Measurements from ENCODE around the gene CSNK2A1. TPM values are rescaled to one million over a fixed set of nuclear protein-coding genes. Genes with fewer than 3 reads are reported as not detected.

CSNK2A1 gene
- 150 to 175 TPM (median 165 TPM) in 5 replicates for total RNA-seq (2022; extraction: Qiagen RNA extraction; ENCODE audit: low read depth)

DNA sequence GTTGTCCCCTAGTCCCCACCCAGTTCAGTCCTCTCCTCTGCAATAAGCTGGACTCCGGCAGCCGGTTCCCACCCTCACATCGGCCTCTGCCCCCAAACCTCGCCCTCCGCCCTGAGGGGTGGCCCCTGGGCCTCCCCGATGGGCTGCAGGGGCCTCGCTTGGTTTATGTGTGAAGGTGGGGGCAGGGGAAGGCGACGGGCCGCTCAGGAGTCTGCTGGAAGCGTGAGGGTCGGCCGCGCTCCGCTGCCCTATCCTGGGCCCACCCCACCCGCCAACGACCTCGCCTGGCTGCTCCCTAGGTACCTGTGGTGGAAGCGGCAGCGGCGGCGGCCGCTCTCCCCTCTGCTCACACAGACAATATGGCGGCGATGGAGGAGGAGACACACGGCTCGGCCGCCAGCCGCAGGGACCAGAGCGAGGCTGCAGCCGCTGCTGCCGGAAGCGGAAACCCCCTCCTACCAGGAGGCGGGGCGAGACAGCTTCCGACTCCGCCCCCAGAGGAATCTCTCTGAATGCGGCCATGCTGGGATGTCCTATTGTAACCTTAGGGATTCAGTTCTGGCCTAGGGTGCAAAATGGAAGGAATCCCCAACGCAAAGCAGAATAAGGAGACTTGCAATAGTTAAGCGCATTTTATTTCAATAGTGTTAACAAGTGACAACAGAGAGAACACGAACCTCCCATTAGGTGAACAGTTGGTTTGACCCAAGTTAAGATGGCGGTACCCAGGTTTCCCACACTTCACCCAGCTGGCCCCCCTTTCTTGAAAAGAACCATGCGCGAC is at the start of gene CSNK2A1:
Gene CSNK2A1, minus strand, starts transcription at position 422 of the 784 bp plus-strand sequence. CDS start 35,239 bp downstream, outside the sequence.

DNA sequence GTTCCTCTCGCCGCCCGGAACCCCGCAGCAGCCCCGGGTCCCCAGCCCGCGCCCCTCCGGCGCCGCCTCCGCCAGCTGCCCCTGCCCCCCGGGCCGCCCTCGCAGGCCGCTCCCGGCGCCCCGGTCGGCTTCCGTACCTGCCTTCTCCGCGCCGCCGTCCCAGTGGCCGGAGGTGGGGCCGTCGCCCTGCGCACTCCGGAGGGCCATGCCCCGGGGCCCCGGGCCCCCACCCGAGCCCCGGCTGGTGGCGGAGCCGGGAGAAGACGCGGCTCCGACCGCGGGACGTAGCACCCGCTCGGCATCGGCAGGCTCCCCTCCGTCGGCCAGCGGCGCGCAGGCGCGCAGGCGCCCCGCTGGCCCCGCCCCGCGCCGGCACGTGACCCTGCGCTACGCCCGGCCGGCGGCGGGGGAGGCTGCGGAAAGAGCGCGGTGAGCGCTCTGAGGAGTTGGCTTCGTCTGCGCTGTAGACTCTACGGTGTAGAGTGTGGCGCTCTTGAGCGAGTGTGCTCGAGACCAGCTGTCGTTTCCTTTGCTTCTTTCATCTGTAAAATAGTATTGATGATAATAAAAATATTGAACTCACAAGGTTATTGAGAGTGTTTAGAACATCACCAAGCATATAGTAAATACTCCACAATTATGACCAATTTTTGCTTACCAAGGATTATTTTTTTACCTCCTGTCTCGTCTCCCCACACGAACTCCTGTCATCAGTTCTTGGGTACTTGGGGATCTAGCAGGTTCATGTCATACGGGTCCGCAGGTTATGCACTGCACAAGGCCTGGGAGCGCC is 81.2 kb downstream of the CSNK2A1 start, which contains the start of gene TBC1D20:
Gene TBC1D20, minus strand, starts transcription at position 335 of the 793 bp plus-strand sequence. Its CDS starts 128 bp downstream, at position 207.

Other genes starting within 250 kb of the CSNK2A1 start
- gene ZCCHC3, start 246.2 kb downstream of the CSNK2A1 start, total RNA-seq (2022; extraction: Qiagen RNA extraction; ENCODE audit: low read depth) = 18.7 to 23.4 TPM (median 21.2 TPM) in 5 replicates
- 20.0 to 29.3 TPM (median 24.2 TPM) in 5 replicates for gene SOX12, start 218.2 kb downstream of the CSNK2A1 start, total RNA-seq (2022; extraction: Qiagen RNA extraction; ENCODE audit: low read depth)
- 55.9 to 68.2 TPM (median 59.5 TPM) in 5 replicates for gene NRSN2, start 196.7 kb downstream of the CSNK2A1 start, total RNA-seq (2022; extraction: Qiagen RNA extraction; ENCODE audit: low read depth)
- 39.8 to 57.3 TPM (median 47.1 TPM) in 5 replicates for gene TRIB3, start 163.0 kb downstream of the CSNK2A1 start, total RNA-seq (2022; extraction: Qiagen RNA extraction; ENCODE audit: low read depth)
- gene RBCK1, start 135.5 kb downstream of the CSNK2A1 start, total RNA-seq (2022; extraction: Qiagen RNA extraction; ENCODE audit: low read depth) = 109 to 151 TPM (median 138 TPM) in 5 replicates
- 33.0 to 37.6 TPM (median 37.2 TPM) in 5 replicates for gene TBC1D20, start 81.3 kb downstream of the CSNK2A1 start, total RNA-seq (2022; extraction: Qiagen RNA extraction; ENCODE audit: low read depth)
- not detected in 5 replicates for gene TCF15, start 66.5 kb upstream of the CSNK2A1 start, total RNA-seq (2022; extraction: Qiagen RNA extraction; ENCODE audit: low read depth)
- gene SRXN1, start 109.4 kb upstream of the CSNK2A1 start, total RNA-seq (2022; extraction: Qiagen RNA extraction; ENCODE audit: low read depth) = 292 to 349 TPM (median 329 TPM) in 5 replicates
- gene SCRT2, start 132.0 kb upstream of the CSNK2A1 start, total RNA-seq (2022; extraction: Qiagen RNA extraction; ENCODE audit: low read depth) = not detected in 5 replicates
- 0.56 to 0.68 TPM (median 0.66 TPM) in 5 replicates for gene SLC52A3, start 224.7 kb upstream of the CSNK2A1 start, total RNA-seq (2022; extraction: Qiagen RNA extraction; ENCODE audit: low read depth)

Data from A549 treated with DMSO at 1 μM for 4 hours (cell line).